H9 (cell line): ENCODE results near the gene FYN. TPM values are rescaled to one million over a fixed set of nuclear protein-coding genes. Genes with fewer than 3 reads are reported as not detected.
A peak's percentile ranks its signal among the peaks of the same experiment; 100 is the strongest.

Source experiments
- DNase-seq: peaks from one replicate; pipeline ENCODE4 v3.0.0-alpha.2; 2017
- H2AFZ ChIP-seq: one replicate; pipeline ENCODE4 v1.6.1; 2013; ENCODE audit warnings: mild to moderate bottlenecking, low read length, control low read depth, moderate library complexity
- H2AK5ac ChIP-seq: 2 replicates; pipeline ENCODE4 v1.6.1; 2013; ENCODE audit warnings: low read length, control low read depth, mixed read lengths; ENCODE audit not compliant: insufficient read length
- H2BK120ac ChIP-seq: one replicate; pipeline ENCODE4 v1.6.1; 2013; ENCODE audit warnings: low read depth, mild to moderate bottlenecking, low read length, control low read depth, inconsistent platforms; ENCODE audit not compliant: poor library complexity, severe bottlenecking
- H2BK12ac ChIP-seq: 2 replicates; pipeline ENCODE4 v1.6.1; 2013; ENCODE audit warnings: low read length, control low read depth, mixed read lengths, low read depth; ENCODE audit not compliant: insufficient read length
- H2BK15ac ChIP-seq: 2 replicates; pipeline ENCODE4 v1.6.1; 2013; ENCODE audit warnings: low read depth, low read length, control low read depth
- H2BK20ac ChIP-seq: one replicate; pipeline ENCODE4 v1.6.1; 2013; ENCODE audit warnings: low read depth, mild to moderate bottlenecking, low read length, control low read depth, inconsistent platforms; ENCODE audit not compliant: poor library complexity, severe bottlenecking
- H2BK5ac ChIP-seq: 2 replicates; pipeline ENCODE4 v1.6.1; 2013; ENCODE audit warnings: low read length, control low read depth, mixed read lengths; ENCODE audit not compliant: insufficient read length
- H3K14ac ChIP-seq: 2 replicates; pipeline ENCODE4 v1.6.1; 2013; ENCODE audit warnings: low read length, control low read depth; ENCODE audit not compliant: insufficient read depth
- H3K18ac ChIP-seq: 2 replicates; pipeline ENCODE4 v1.6.1; 2013; ENCODE audit warnings: low read depth, mild to moderate bottlenecking, mixed read lengths, low read length, control low read depth; ENCODE audit not compliant: insufficient read length
- H3K23ac ChIP-seq: 2 replicates; pipeline ENCODE4 v1.6.1; 2013; ENCODE audit warnings: low read length, control low read depth, mixed read lengths, low read depth; ENCODE audit not compliant: insufficient read length
- H3K23me2 ChIP-seq: 2 replicates; pipeline ENCODE4 v1.6.1; 2013; ENCODE audit warnings: low read depth, mild to moderate bottlenecking, mixed read lengths, low read length, control low read depth; ENCODE audit not compliant: insufficient read length, poor library complexity, severe bottlenecking
- H3K27ac ChIP-seq: 2 replicates; pipeline ENCODE4 v1.5.1; 2013; ENCODE audit warnings: low read length, control low read depth, mixed read lengths, low read depth; ENCODE audit not compliant: insufficient read length
- H3K27me3 ChIP-seq: 2 replicates; pipeline ENCODE4 v1.6.1; 2013; ENCODE audit warnings: low read length, control low read depth, inconsistent platforms; ENCODE audit not compliant: insufficient read depth
- H3K4ac ChIP-seq: 2 replicates; pipeline ENCODE4 v1.6.1; 2013; ENCODE audit warnings: low read depth, mild to moderate bottlenecking, control low read depth, inconsistent platforms, low read length, moderate library complexity
- H3K4me1 ChIP-seq: 2 replicates; pipeline ENCODE4 v1.6.1; 2013; ENCODE audit warnings: low read length, control low read depth, inconsistent platforms; ENCODE audit not compliant: insufficient read depth
- H3K4me2 ChIP-seq: 2 replicates; pipeline ENCODE4 v1.6.1; 2013; ENCODE audit warnings: low read length, control low read depth, mixed read lengths; ENCODE audit not compliant: insufficient read length, insufficient read depth
- H3K56ac ChIP-seq: 2 replicates; pipeline ENCODE4 v1.6.1; 2013; ENCODE audit warnings: low read depth, mild to moderate bottlenecking, mixed read lengths, low read length, control low read depth; ENCODE audit not compliant: insufficient read length
- H3K79me1 ChIP-seq: 2 replicates; pipeline ENCODE4 v1.6.1; 2013; ENCODE audit warnings: low read depth, mild to moderate bottlenecking, moderate library complexity, low read length, control low read depth, inconsistent platforms; ENCODE audit not compliant: insufficient read depth, poor library complexity, severe bottlenecking
- H3K79me2 ChIP-seq: 2 replicates; pipeline ENCODE4 v1.6.1; 2013; ENCODE audit warnings: low read length, control low read depth, inconsistent platforms; ENCODE audit not compliant: insufficient read depth
- H3K9ac ChIP-seq: 2 replicates; pipeline ENCODE4 v1.6.1; 2013; ENCODE audit warnings: low read length, control low read depth, mixed read lengths; ENCODE audit not compliant: insufficient read length; ENCODE audit errors: extremely low read depth
- H3K9me3 ChIP-seq: one replicate; pipeline ENCODE4 v1.6.1; 2013; ENCODE audit warnings: low read depth, low read length, inconsistent platforms; ENCODE audit not compliant: control insufficient read depth
- H3T11ph ChIP-seq: one replicate; pipeline ENCODE4 v1.6.1; 2013; ENCODE audit warnings: mild to moderate bottlenecking, low read length, control low read depth, inconsistent platforms
- H4K20me1 ChIP-seq: one replicate; pipeline ENCODE4 v1.6.1; 2013; ENCODE audit not compliant: control insufficient read depth, insufficient read length, insufficient read depth
- H4K5ac ChIP-seq: 2 replicates; pipeline ENCODE4 v1.6.1; 2013; ENCODE audit warnings: low read depth, mild to moderate bottlenecking, mixed read lengths, low read length, control low read depth; ENCODE audit not compliant: insufficient read length
- H4K8ac ChIP-seq: replicated peaks from 2 replicates; pipeline ENCODE4 v1.6.1; 2013; ENCODE audit warnings: low read length, control low read depth, mixed read lengths, low read depth; ENCODE audit not compliant: insufficient read length
- H4K91ac ChIP-seq: 2 replicates; pipeline ENCODE4 v1.6.1; 2013; ENCODE audit warnings: low read depth, mild to moderate bottlenecking, moderate library complexity, mixed read lengths, low read length, control low read depth; ENCODE audit not compliant: insufficient read length
- H3K27ac Mint-ChIP-seq, 3 experiments: 2 replicates in 2 of 3; 3 replicates in 1 of 3; pipeline ENCODE4 v1.8.0; 2020 to 2021; ENCODE audit warnings: mixed read lengths in 3 of 3, mild to moderate bottlenecking in 1 of 3, moderate library complexity in 1 of 3
- H3K27me3 Mint-ChIP-seq: 2 replicates; pipeline ENCODE4 v1.8.0; 2021; ENCODE audit warnings: low read depth, mild to moderate bottlenecking, moderate library complexity, mixed read lengths
- H3K36me3 Mint-ChIP-seq, 3 experiments: 2 replicates in 2 of 3; 3 replicates in 1 of 3; pipeline ENCODE4 v1.8.0; 2020 to 2021; ENCODE audit warnings: low read depth in 3 of 3, mixed read lengths in 3 of 3; ENCODE audit not compliant: insufficient read depth in 1 of 3
- H3K4me1 Mint-ChIP-seq, 2 experiments: 2 replicates each; pipeline ENCODE4 v1.8.0; 2020; ENCODE audit warnings: mixed read lengths in 2 of 2
- H3K4me3 Mint-ChIP-seq, 2 experiments: 2 replicates in 1 of 2; 3 replicates in 1 of 2; pipeline ENCODE4 v1.8.0; 2020 to 2021; ENCODE audit warnings: mild to moderate bottlenecking in 2 of 2, mixed read lengths in 2 of 2, moderate library complexity in 1 of 2
- H3K9me3 Mint-ChIP-seq, 2 experiments: 2 replicates in 1 of 2; 3 replicates in 1 of 2; pipeline ENCODE4 v1.8.0; 2020; ENCODE audit warnings: mild to moderate bottlenecking in 2 of 2, mixed read lengths in 2 of 2, moderate library complexity in 1 of 2
- WGBS: extraction: QIAGEN DNeasy Blood & Tissue Kit; methylation state at CpG from one replicate; pipeline ENCODE4 v1.1.7; 2013; ENCODE audit warnings: missing lambda C conversion rate, low lambda C conversion rate, mixed read lengths; ENCODE audit not compliant: insufficient read length; ENCODE audit errors: extremely low coverage; 5-methylcytosine and 5-hydroxymethylcytosine counted together
- total RNA-seq: library from RNA; stranded (reverse); gene quantifications from 2 replicates; pipeline ENCODE4 v1.2.1, GENCODE V29; 2021
- TF ChIP-seq, protein P1 (sequence below): fragments of 200-600 bp; sonication (generic); conservative IDR thresholded peaks from 3 replicates; pipeline ENCODE4 v1.8.0; 2021; ENCODE audit warnings: antibody characterized with exemption, mild to moderate bottlenecking

FYN gene
- total RNA-seq, 1 experiment from 2014 or later = 64.8 TPM

- H3K14ac ChIP-seq = no peak overlapping the region
- peaks cover 15% of the 10 kb centered on the region for H3K4me1 ChIP-seq
- no peak overlapping the region for H2AK5ac ChIP-seq
- H3K9ac ChIP-seq = no peak overlapping the region
- Mint-ChIP-seq H3K27ac (peak overlapping the region in 2 of 3 experiments; percentile 46 to 72; a peak in 4 of 7 replicates), H3K36me3 (no peaks in the 10 kb centered on the region; a peak in 1 of 7 replicates), H3K27me3 (no peaks in the 10 kb centered on the region), H3K9me3 (no peaks in the 10 kb centered on the region), H3K4me3 (no peak overlapping the region), H3K4me1 (peaks cover 72 to 76% of the 10 kb centered on the region in 2 experiments)
- H4K5ac ChIP-seq = no peak overlapping the region
- H3K23me2 ChIP-seq = peaks cover 5% of the 10 kb centered on the region
- H3K27me3 ChIP-seq = no peaks in the 10 kb centered on the region
- no peak overlapping the region for H3K23ac ChIP-seq
- DNase-seq = no peak
- no peak overlapping the region for H4K8ac ChIP-seq
- peaks cover 20% of the 10 kb centered on the region; the same call in 1 of the 2 replicates for H3K79me2 ChIP-seq
- no peak overlapping the region for H2AFZ ChIP-seq
- no peak overlapping the region for H3K27ac ChIP-seq
- H3K4ac ChIP-seq = no peak overlapping the region
- no peak overlapping the region for H3K4me2 ChIP-seq
- no CpG with 5 or more reads among the region's 2 CpGs for WGBS
- H2BK12ac ChIP-seq = no peak overlapping the region
- H3K79me1 ChIP-seq = no peaks in the 10 kb centered on the region
- TF ChIP-seq, protein P1, sequence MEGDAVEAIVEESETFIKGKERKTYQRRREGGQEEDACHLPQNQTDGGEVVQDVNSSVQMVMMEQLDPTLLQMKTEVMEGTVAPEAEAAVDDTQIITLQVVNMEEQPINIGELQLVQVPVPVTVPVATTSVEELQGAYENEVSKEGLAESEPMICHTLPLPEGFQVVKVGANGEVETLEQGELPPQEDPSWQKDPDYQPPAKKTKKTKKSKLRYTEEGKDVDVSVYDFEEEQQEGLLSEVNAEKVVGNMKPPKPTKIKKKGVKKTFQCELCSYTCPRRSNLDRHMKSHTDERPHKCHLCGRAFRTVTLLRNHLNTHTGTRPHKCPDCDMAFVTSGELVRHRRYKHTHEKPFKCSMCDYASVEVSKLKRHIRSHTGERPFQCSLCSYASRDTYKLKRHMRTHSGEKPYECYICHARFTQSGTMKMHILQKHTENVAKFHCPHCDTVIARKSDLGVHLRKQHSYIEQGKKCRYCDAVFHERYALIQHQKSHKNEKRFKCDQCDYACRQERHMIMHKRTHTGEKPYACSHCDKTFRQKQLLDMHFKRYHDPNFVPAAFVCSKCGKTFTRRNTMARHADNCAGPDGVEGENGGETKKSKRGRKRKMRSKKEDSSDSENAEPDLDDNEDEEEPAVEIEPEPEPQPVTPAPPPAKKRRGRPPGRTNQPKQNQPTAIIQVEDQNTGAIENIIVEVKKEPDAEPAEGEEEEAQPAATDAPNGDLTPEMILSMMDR = no peak
- H2BK20ac ChIP-seq = no peak overlapping the region
- H4K91ac ChIP-seq = no peak overlapping the region
- no peak overlapping the region for H2BK5ac ChIP-seq
- no peak overlapping the region for H3K18ac ChIP-seq
- no peak overlapping the region for H3T11ph ChIP-seq
- H3K9me3 ChIP-seq = no peaks in the 10 kb centered on the region
- H3K56ac ChIP-seq = no peak overlapping the region
- no peak overlapping the region for H2BK120ac ChIP-seq
- H2BK15ac ChIP-seq = no peak overlapping the region
- H4K20me1 ChIP-seq = no peaks in the 10 kb centered on the region
Observed at GRCh38 chr6:111866857-111867256, 6.4 kb downstream of the FYN start.
